ENCODE data around the gene SERPINB5. TPM values are rescaled to one million over a fixed set of nuclear protein-coding genes. Genes with fewer than 3 reads are reported as not detected.

The SERPINB5 gene
- total and polyA plus RNA-seq, 2 donors (not counting 1 experiment from before 2014, with no cell fraction given), result not detected

- no peaks in the 10 kb centered on the region for H3K79me2 ChIP-seq (ENCODE audit: control insufficient read depth, insufficient read depth, low read length)
- WGBS (ENCODE audit: insufficient coverage), result 100% methylated on average over 3 of the region's 5 CpGs
- no peak for TF ChIP-seq CTCF (IDR thresholded peaks at IDR 0.05)
- no peak for TF ChIP-seq EZH2 (IDR thresholded peaks at IDR 0.05; ENCODE audit: borderline replicate concordance, insufficient read depth, low read depth, low read length, poor library complexity, severe bottlenecking)
- H3K4me3 ChIP-seq (ENCODE audit: control extremely low read depth in 1 of 5, extremely low read depth in 1 of 5, insufficient read depth in 1 of 5, low read depth in 2 of 5, low read length in 4 of 5), result no peak overlapping the region
- no peaks in the 10 kb centered on the region for H3K36me3 ChIP-seq (replicated peaks in 1 of 2; ENCODE audit: control extremely low read depth in 1 of 2, control insufficient read depth in 1 of 2, extremely low read depth in 1 of 2, insufficient read depth in 2 of 2, low read length in 1 of 2)
- CTCF ChIA-PET, result no interaction called here
- no peak overlapping the region for H3K9ac ChIP-seq (ENCODE audit: low read length)
- H3K4me1 Mint-ChIP-seq, result no peaks in the 10 kb centered on the region
- H3K9me3 Mint-ChIP-seq (ENCODE audit: insufficient read depth), result no peaks in the 10 kb centered on the region
- H3K27me3 Mint-ChIP-seq, result peaks cover 12% of the 10 kb centered on the region
- DNase-seq, result no peak
- no peaks in the 10 kb centered on the region for H3K27me3 ChIP-seq (replicated peaks in 1 of 4; ENCODE audit: control extremely low read depth in 1 of 4, control insufficient read depth in 3 of 4, insufficient read depth in 4 of 4, low read length in 3 of 4)
- ATAC-seq (ENCODE audit: low read depth), result no peak
- H3K4me1 ChIP-seq (ENCODE audit: control insufficient read depth in 2 of 2, insufficient read depth in 2 of 2, low read length in 2 of 2), result no peaks in the 10 kb centered on the region
- H3K4me3 Mint-ChIP-seq, result no peak overlapping the region
- no peak overlapping the region for H3K27ac ChIP-seq (ENCODE audit: low read length in 2 of 2)
- no peaks in the 10 kb centered on the region for H3K9me3 ChIP-seq (ENCODE audit: control extremely low read depth in 1 of 3, control insufficient read depth in 2 of 3, insufficient read depth in 1 of 3, low read length in 2 of 3)
- POLR2A ChIA-PET, result no interaction called here
- no peak overlapping the region for H3K27ac Mint-ChIP-seq
- intact Hi-C loops (cut with micrococcal nuclease), result no loop called here
- H3K4me2 ChIP-seq (replicated peaks; ENCODE audit: low read depth, low read length, poor library complexity, severe bottlenecking), result no peak overlapping the region
- H4K20me1 ChIP-seq (ENCODE audit: control insufficient read depth, insufficient read depth, low read length, poor library complexity, severe bottlenecking), result no peaks in the 10 kb centered on the region
- H2AFZ ChIP-seq (ENCODE audit: insufficient read depth, low read depth, low read length, poor library complexity, severe bottlenecking), result no peak overlapping the region
These were observed 4.4 kb upstream of the SERPINB5 start for GRCh38 chr18:63472380-63472779.

GRCh38 chr18:63477200-63477599 is 442 bp downstream of the SERPINB5 start:
- Histone ChIP-seq H4K20me1 (ENCODE audit: control insufficient read depth, insufficient read depth, low read length, poor library complexity, severe bottlenecking) (no peaks in the 10 kb centered on the region), H2AFZ (ENCODE audit: insufficient read depth, low read depth, low read length, poor library complexity, severe bottlenecking) (no peak overlapping the region), H3K79me2 (ENCODE audit: control insufficient read depth, insufficient read depth, low read length) (no peaks in the 10 kb centered on the region), H3K9me3 (ENCODE audit: control extremely low read depth in 1 of 3, control insufficient read depth in 2 of 3, insufficient read depth in 1 of 3, low read length in 2 of 3) (no peaks in the 10 kb centered on the region), H3K4me1 (ENCODE audit: control insufficient read depth in 2 of 2, insufficient read depth in 2 of 2, low read length in 2 of 2) (no peaks in the 10 kb centered on the region), H3K4me3 (ENCODE audit: control extremely low read depth in 1 of 5, extremely low read depth in 1 of 5, insufficient read depth in 1 of 5, low read depth in 2 of 5, low read length in 4 of 5) (no peak overlapping the region), H3K27ac (ENCODE audit: low read length in 2 of 2) (no peak overlapping the region), H3K27me3 (replicated peaks in 1 of 4; ENCODE audit: control extremely low read depth in 1 of 4, control insufficient read depth in 3 of 4, insufficient read depth in 4 of 4, low read length in 3 of 4) (peaks cover 0 to 7% (median 0%) of the 10 kb centered on the region in 4 experiments), H3K36me3 (replicated peaks in 1 of 2; ENCODE audit: control extremely low read depth in 1 of 2, control insufficient read depth in 1 of 2, extremely low read depth in 1 of 2, insufficient read depth in 2 of 2, low read length in 1 of 2) (no peaks in the 10 kb centered on the region), H3K9ac (ENCODE audit: low read length) (no peak overlapping the region), H3K4me2 (replicated peaks; ENCODE audit: low read depth, low read length, poor library complexity, severe bottlenecking) (no peak overlapping the region)
- ChIA-PET POLR2A (no interaction called here), CTCF (no interaction called here)
- ATAC-seq (ENCODE audit: low read depth) (no peak), DNase-seq (no peak)
- no peak for TF ChIP-seq CTCF (IDR thresholded peaks at IDR 0.05)
- TF ChIP-seq EZH2 (IDR thresholded peaks at IDR 0.05; ENCODE audit: borderline replicate concordance, insufficient read depth, low read depth, low read length, poor library complexity, severe bottlenecking), result no peak
- H3K27ac Mint-ChIP-seq, result no peak overlapping the region
- H3K4me1 Mint-ChIP-seq, result no peaks in the 10 kb centered on the region
- intact Hi-C loops (cut with micrococcal nuclease), result no loop called here
- no peaks in the 10 kb centered on the region for H3K9me3 Mint-ChIP-seq (ENCODE audit: insufficient read depth)
- 98% methylated on average over 4 of the region's 7 CpGs for WGBS (ENCODE audit: insufficient coverage)
- peaks cover 24% of the 10 kb centered on the region for H3K27me3 Mint-ChIP-seq
- no peak overlapping the region for H3K4me3 Mint-ChIP-seq

Data from B cell (primary cell).